GM19193 (cell line): ENCODE results near the gene NT5C2.

Source experiments
- POLR2A ChIP-seq: IDR thresholded peaks from 4 replicates; pipeline ENCODE4 v1.6.1; 2011; ENCODE audit not compliant: insufficient read depth, insufficient read length; ENCODE audit errors: extremely low read depth

Gene NT5C2

DNA sequence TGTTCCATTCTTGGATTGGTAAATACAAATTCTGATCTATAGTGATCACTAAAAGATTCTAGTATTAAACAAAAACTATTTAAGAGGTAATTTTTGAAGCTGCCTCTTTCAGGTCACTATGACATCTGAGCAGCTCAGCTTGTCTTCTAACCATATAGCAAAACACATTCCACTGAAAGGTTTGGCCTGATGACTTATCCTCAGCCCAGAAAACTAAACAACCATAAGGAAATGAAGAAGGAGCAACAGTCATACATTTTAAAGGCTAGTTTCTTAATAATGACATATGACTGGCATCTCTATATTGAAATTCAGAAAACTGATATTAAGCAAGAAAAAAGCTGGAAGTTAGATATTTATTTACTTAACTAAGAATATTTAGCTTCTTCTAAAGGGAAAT lies 24.6 kb downstream of the NT5C2 start:
- no peak for TF ChIP-seq POLR2A

DNA sequence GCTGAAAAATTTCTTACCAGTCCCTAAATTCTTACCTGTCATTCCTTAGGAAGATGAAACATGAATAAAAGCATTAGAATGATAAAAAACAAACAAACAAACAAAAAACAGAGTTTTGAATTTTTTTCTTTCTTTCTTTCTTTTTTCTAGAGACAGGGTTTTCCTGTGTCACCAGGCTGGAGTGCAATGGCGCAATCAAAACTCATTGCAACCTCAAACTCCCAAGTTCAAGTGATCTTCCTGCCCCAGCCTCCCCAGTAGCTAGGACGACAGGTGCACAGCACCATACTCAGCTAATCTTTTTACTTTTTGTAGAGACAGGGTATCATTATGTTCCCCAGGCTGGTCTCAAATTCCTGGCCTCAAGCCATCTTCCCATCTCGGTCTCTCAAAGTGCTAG lies 26.5 kb downstream of the NT5C2 start:
- TF ChIP-seq POLR2A, result no peak

DNA sequence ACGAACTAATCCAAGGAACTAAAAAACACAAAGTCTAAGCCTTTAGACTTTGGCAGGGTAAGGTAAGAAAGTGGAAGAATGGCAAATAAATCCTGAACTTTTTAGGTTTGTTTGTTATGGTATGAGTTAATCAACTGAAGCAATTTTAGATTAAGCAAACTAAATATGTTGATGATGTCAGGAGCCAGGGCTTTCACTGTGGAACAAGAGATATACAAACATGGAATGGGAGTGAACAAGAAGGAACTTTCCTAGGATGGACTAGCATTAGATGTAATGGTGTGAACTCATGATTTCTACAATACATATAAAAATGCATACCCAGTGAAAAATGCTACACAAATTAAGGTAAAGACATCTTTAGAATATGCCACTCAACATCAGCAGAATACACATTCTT lies 35.8 kb downstream of the NT5C2 start:
- TF ChIP-seq POLR2A, result no peak

DNA sequence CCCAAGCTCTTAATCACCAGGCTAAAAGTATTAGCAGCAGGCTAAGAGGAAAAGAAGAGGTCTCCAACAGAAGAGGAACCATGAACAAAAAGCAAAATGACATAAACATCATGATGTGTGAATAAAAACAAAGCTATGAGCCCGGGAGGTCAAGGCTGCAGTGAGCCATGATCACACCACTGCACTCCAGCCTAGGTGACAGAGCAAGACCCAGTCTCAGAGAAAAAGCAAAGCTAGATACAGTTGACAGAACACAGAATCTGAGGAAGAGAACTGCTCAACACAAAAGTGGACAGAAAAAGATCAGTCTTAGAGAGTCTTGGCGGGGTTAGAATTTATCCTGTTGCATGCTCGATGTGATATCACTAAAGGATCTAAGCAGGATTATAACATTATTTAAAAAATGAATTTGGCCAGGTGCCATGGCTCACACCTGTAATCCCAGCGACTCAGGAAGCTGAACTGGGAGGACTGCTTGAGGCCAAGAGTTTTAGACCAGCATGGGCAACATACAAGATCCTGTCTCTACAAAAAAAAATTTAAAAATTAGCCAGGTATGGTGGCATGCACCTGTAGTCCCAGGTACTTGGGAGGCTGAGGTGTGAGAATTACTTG lies 37.5 kb downstream of the NT5C2 start:
- no peak for TF ChIP-seq POLR2A

DNA sequence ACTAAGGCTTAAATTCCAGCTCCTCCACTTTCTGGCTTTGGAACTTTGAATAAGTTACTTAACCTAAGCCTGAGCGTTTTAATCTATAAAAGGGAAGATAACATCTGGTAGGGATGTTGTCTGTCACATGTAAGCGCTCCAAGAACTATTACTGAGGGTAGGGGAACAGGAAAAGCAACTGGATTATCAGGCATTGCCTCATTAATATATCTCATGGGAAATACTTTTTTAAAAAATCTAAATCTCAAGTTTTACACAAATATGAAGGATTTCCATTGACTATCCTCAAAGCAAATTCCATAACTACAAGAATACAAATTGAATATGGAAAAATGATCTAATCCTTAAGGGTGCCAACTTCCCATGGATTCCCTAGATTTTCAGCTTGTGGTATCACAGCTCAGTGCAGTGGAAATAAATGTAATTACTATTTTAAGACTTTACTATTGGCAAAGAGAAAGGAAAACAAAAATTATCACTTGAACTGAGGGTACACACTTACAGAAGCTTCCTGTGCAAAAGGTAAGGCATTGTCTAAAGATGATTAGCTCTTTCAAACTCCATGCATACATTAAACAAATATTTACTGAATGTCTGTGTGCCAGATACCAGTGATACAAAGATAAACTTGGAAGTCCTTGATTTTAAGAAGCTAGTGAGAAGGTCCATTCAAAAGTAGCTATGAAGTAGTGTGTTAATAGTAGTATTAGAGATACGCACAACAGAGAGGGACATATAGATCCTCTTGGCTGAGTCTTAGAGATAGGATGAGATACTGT lies 38.4 kb downstream of the NT5C2 start:
- no peak for TF ChIP-seq POLR2A

DNA sequence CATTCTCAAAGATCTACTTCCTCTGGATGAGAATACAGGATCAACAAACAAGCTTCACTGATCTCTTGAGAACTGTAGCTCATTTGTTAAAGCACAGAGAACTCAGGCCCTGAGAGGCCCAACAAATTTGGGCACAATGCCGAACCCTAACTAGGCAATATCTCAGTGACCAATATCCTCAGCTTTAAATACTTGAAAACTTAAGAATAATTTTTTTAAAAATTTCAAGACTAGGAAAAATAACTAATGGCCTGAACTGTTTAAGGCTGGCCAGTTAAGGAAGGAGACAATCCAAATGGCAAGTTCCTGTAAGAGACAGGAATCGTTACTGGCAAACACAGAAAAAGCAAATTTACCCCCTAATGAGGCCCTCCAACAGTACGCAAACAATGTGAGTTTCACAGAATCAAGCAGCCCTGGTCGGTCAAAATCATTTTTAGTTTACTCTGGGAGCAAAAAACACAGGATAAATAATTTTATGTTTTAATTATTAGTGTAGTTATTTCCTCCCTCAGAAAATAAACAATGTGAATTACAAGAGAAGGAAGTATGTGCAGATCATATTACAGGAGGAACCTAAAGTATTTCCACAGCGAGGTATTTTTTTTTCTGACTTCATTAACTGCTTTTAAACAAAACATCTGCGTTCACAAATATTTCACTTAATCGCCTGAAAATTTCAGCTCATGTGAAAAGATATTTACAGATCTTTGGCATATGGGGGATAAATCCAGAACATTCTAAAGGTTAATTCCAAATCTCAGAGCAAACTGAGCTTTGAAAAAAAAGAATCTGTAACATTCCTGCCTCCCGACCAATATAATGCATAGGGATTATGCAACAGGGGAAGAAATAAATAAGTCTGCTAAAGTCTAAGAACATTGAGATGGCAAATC lies 39.5 kb downstream of the NT5C2 start:
- TF ChIP-seq POLR2A, result no peak

DNA sequence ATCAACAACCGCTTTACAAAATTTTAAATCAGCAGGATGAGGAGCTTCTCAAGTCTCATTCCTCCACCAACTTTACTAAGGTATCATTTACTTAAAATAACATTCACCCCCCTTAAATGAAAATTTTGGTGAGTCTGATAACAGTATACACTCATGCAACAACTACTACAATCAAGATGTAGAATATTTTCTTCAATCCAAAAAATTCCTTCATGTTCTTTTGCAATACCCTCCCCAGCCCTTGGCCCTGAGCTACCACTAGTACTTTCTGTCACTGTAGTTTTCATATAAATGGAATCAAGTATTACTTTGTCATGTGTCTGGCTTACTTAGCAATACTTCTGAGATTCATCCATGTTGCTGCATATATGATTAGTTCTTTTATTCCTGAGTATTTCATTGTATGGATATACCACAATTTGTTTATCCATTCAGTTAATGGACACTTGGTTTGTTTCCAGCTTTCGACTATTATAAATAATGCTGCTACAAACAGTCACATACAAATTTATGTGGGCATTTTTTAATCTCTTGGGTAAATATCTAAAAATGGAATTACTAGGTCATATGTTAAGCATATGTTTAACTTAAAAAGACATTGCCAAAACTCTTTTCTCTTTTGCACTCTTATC lies 43.0 kb downstream of the NT5C2 start:
- no peak for TF ChIP-seq POLR2A

DNA sequence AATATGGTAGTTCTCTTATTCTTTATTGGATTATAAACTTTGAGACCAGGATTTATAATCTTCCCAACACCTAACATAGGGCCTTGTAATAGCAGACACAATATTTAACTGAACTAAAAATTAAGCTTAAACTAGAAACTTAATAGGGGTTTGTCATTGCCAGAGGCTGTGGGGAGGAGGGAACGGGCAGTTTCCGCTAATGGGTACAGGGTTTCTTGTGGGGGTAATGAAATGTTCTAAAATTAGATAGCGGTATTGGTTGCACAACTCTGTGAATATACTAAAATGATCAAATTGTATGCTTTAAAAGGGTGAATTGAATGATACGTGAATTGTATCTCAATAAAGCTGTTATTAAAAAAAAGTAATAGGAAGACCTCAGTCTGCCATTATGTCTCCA lies 45.4 kb downstream of the NT5C2 start:
- TF ChIP-seq POLR2A, result no peak

DNA sequence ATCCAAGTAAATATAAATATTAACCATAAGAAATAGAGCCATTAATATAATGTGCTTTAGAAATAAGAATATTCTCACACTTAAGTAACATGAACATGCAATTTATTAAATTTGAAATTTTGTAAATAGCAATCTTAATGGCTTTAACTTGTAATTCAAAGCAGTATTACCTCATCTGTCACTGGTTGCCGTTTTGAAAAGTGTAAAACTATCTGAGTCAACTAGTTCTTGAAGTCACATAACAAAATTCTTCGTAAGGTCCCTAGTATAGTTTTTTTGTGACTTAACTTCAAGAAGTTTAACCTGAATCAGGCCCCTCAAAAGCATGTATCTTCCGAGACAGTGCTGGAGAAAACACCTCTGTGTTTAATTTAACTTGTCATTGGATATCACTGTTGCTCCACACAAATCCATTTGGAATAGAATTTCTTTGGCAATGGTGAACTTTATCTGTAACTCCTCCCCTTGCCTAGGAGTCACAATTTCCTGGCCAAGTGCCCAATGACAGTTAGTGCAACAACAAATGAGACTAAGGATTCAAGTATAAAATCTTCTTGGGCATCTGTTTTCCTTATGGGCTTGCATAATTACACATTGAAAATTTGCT lies 47.1 kb downstream of the NT5C2 start:
- TF ChIP-seq POLR2A, result no peak

DNA sequence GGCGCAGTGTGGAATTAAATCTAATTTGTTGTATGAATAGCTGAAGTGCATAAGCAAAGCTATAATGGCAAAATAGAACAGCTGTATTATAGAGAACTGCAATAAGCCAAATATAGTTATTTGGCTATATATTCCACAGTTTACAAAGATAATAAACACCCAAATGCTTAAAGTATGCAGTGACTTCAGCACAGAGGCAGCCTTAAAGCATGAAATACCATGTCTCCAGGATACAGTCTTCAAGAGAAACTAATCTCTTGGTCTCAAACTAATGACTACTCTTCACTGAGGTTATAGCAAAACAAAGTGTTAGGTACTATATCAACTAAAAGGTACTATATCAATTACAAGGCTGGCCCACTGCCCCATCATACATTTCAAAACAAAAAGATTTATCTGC lies 48.0 kb downstream of the NT5C2 start:
- no peak for TF ChIP-seq POLR2A

DNA sequence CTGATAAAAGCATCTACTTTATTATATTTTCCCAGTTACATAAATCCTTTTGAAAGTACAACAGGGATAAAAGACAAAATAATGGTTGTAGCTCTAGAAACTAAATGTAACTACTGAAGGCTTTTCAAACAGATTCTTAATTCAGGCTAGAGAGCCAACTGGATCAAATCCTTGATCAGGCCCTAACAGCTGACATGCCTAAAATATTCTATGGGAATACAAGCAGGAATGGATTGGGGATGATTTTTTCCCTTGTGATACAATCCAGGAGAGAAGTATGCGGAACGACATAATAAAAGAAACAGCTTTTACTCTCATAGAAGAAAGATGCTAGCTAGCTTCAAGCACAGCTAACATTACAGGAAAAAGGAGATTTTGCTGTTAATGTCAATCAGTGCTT lies 49.0 kb downstream of the NT5C2 start:
- TF ChIP-seq POLR2A, result no peak

DNA sequence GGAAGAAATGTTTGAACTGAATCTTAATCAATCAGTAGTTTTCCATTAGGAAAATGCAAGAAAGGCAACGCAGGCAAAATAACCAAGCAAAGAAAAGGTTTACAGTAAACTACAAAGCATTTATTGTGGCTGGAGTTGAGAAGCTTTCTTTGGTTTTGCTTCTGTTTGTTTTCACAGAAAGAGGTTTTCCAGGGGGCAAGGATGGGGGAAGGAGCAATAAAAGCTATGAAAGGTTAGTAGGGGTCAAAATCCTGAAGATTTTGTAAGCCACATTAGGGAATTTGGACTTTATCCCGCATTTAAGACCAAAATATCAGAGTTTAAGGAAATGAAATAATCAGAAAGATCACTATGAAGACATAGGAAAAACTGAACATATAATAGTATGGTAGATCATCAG lies 51.1 kb downstream of the NT5C2 start:
- no peak for TF ChIP-seq POLR2A

DNA sequence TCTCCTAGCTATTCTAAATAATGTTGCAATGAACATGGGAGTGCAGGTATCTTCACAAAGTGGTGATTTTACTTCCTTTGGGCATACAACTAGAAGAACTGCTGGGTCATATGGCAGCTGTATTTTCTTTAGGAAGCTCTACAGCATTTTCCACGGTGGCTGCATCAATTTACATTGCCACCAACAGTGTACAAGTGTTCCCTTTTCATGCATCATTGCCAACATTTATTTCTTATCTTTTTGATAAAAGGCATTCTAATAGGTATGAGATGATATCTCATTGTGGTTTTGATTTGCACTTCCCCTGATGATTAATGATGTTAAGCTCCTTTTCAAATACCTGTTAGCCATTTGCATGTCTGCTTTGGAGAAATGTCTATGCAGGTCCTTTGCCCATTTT lies 52.6 kb downstream of the NT5C2 start:
- TF ChIP-seq POLR2A, result no peak

DNA sequence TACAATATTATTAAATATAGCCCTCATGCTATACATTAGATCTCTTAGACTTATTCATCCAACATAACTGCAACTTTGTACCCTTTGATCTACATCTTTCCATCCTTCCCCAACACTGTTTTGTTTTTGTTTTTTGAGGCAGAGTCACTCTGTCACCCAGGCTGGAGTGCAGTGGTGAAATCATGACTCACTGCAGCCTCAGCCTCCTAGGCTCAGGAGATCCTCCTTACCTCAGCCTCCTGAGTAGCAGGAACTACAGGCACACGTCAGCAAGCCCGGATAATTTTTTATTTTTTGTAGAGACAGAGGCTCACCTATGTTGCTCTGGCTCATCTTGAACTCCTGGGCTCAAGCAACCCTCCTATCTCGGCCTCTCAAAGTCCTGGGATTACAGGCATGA lies 53.3 kb downstream of the NT5C2 start:
- TF ChIP-seq POLR2A, result no peak

DNA sequence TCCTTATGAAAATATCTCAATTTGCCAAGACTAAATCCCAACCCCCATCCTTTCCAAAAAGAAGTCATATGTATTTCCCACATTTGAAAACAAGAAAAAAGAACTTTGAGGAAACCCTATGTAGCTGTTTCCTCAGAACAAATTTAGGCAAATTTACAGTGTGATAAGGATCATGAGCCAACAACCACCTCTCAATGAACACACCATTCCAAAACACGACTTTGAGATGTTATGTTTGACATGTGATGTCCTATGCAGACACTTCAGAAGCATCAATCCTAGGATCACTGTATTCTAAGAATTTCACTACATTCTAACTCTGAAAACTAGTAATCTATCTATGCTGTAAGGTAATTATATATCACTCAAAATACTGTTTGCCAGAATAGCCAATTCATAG lies 62.2 kb downstream of the NT5C2 start:
- no peak for TF ChIP-seq POLR2A

DNA sequence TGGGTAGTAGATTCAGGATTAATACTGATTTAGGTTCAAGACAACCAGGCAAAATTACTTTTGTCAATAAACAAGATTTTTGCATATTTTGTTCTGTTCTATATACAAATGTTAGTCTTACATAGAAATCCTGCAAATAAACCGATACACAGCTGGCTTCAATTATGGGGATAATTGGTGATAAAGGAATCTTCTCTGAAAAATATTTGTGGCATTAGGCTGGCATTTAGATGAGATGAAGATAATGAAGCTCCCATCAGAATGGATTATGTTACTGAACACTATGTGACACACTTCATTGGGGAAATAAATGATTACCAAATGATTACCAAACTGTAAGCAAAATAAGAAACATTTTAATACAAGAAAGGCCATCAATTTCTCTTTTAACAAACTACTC lies 65.8 kb downstream of the NT5C2 start:
- no peak for TF ChIP-seq POLR2A
